Activated CD4-positive, alpha-beta T cell treated with anti-CD3 and anti-CD28 coated beads, Interleukin-2, amount 50 U/mL, for 16 hours (primary cell): Measurements from ENCODE around the gene NEDD4.
"Not testable (repeated sequence)": the region's sequence is repeated elsewhere in the genome, so short reads cannot be mapped to it uniquely, and the experiment has no call there.

Experiments used
- DNase-seq: peaks from one replicate; pipeline ENCODE4 v3.0.0-alpha.2; 2020

Gene NEDD4

GRCh38 chr15:55879181-55879580 lies 114.2 kb downstream of the NEDD4 start:
- no peak for DNase-seq

- DNase-seq, result no peak
Measured at GRCh38 chr15:55873024-55873720, 120.2 kb downstream of the NEDD4 start.

DNA sequence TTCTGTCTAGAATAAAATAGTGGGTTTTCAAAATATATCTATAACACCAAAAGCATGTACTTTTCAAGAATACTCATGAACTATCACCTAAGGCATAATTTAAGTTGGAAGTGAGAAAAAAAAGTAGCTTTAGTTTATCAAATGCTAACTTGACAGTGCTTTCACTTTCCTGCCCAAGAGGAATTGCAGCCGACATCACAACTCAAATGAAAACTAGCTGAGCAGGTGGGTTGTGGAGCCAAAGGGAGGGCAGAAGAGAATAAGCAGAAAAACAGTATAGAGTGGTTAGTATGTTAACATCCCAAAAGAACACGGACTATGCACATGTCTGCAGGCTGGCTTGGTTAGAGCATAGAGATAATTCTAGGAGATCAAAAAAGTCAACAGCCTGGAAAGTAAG lies 120.9 kb downstream of the NEDD4 start:
- DNase-seq, result no peak

GRCh38 chr15:55869660-55870059 lies 123.8 kb downstream of the NEDD4 start:
- DNase-seq, result no peak

DNA sequence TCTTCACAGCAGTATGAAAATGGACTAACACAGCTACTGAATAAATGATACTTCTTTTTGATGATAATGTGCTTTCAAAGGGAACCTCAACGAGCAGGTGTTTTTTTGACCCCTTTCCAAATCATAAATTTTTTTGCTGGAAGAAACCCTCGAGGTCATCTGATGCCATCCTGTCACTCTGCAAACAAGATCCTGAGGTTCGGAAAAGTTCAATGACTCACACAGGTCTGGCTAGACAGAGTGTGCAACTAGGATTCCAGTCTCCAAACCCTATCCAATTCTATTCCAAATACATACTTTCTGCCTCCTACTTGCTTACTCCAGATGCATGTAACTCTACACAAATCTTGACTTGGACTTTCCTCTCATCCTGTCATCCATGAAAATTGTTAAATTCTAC lies 124.7 kb downstream of the NEDD4 start:
- DNase-seq, result no peak

DNA sequence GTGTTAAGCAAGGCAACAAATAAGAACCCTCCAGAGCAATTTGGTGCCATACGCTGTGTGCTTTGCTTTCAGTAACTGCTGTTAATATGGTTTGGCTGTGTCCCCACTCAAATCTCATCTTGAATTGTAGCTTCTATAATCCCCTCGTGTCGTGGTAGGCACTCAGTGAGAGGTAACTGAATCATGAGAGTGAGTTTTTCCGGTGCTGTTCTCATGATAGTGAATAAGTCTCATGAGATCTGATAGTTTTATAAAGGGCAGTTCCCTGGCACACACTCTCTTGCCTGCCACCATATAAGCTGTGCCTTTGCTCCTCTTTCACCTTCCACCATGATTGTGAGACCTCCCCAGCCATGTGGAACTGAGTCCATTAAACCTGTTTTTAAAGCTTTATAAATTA lies 125.1 kb downstream of the NEDD4 start:
- not testable (repeated sequence) for DNase-seq

GRCh38 chr15:55863911-55864310 lies 129.5 kb downstream of the NEDD4 start:
- DNase-seq, result no peak

GRCh38 chr15:55861115-55861514 lies 132.3 kb downstream of the NEDD4 start:
- no peak for DNase-seq

DNA sequence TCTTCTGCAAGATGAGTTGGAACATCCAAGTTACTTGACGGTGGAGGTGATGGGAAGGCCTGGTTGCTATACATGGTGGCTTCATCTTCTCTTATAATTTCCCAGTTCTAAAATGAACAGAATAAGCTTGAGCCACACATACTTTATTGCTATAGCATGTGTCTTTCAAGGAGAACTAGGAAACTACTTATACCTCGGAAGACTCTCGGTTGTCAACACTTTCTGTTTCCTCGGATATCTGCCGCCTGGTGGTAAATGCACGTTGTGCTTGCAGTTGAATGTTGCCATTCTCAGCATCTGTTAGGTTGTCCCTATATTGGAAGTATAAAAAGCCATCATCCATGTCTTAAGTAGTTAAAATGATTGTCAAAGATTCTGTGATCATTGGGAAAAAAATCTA lies 132.9 kb downstream of the NEDD4 start:
- DNase-seq, result no peak

DNA sequence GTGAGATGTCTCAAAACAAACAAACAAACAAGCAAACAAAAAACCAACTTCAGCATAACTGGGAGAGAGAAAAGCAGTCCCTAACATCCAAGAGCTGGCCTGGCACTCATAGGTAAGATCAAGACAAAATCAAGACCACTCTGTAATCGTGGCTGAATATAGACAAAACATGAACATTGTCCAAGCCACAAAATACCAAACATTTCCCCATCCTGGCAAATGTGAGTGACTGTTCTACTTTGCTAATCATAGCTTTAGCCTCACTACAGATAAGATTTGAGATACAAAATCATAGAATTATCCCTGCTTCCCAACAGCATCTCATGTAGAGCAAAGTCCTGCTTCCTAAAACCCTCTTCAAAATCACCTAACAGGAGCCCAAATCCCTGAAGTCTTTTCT lies 133.7 kb downstream of the NEDD4 start:
- DNase-seq, result no peak

DNA sequence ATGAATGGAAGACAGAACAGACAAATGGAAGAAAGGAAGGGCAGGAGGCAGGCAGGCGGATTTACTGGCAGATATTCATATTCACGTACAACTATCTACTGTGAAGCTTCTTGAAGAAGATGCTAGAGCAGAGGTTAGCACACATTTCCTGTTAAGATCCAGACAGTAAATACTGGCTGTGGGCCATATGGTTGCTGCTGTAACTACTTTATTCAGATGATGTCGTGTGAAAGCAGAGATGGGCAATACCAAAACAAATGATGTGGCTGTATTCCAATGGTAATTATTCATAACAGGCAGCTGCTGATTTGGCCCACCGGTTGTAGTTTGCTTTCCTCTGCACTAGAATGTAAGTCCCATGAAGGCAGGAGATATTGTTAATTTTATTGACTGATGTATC lies 134.8 kb downstream of the NEDD4 start:
- no peak for DNase-seq

DNA sequence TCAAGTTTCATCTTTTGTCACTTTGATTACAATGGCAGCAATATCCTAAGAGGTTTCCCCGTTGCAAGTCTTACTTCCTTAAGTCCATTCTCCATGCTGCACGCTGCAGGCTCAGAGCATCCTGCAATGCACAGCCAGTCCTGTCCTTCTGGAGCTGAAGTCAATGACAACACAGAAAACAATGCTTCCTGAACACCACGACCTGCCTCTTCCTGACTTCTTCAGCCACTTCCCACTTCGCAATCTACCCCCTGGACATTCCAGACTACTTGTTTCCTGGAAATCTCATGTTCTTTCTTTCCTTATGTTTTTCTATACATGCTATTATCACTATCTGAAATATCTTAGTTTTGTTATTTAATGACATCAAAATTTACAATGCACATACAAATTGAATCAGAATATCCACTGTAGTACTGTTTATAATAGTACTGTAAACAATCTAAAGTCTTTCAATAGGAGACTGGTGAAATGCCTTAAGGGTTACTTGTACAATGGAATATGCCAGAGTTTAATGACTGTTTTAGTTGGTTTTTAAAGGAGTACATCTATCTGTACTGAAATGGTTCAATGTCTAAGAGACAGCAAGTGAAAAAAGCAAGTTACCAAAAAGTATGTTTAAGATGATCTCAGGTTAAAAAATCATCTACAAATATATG lies 136.8 kb downstream of the NEDD4 start:
- DNase-seq, result no peak

DNA sequence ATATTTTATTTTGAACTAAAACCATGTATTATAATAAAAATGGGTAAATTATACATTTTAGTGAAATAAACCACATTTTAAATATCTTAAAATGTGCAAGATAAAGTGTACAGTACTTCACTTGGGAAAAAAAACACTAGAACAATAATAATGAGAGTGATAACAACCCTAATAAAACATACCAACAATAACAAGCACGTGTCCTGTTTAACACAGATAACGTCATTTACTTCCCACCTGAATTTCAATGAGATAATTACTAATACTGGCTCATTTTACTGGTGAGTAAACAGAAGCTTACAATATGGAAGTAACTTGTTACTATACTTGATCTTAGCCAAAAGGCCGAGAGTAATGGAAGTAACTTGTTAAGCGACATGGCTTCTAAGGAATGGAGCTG lies 140.3 kb downstream of the NEDD4 start:
- no peak for DNase-seq

DNA sequence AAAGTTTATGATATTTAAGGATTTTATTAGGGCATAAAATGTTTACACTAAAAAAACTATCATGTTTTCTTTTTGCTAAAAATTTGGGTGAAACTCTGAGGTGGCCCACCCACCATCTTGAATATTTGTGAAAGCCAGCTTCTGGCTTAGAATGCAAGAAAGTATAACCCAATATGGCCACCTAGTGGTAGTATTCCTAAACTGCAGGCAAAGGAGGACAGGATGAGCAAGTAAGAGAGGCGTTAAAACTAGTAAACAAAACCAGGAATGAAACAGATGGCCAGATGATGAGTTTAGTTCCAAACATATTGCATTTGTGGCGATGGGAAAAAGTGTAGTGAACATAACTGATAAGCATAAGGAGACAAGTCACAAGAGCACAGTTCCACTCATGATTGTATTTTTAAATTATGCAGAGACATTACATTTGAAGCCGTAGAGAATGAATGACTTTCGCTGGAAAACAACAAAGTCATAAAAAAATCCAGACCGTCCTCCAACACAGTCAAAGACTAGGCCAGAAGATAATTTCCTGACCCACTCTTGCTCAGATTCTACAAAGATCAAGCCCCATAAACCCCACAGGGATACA lies 147.2 kb downstream of the NEDD4 start:
- peak; percentile 80 for DNase-seq

DNA sequence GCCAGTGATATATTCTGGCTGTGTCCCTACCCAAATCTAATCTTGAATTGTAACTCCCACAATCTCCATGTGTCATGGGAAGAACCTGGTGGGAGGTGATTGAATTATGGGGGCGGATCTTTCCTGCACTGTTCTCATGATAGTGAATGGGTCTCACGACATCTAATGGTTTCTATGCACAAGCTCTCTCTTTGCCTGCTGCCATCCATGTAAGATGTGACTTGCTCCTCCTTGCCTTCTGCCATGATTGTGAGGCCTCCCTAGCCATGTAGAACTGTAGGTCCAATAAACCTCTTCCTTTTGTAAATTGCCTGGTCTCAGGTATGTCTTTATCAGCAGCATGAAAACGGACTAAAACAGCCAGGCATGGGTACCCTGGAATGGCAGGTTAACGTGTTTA lies 150.5 kb downstream of the NEDD4 start:
- not testable (repeated sequence) for DNase-seq

- no peak for DNase-seq
Measured at GRCh38 chr15:55835866-55836265, 157.5 kb downstream of the NEDD4 start.

DNA sequence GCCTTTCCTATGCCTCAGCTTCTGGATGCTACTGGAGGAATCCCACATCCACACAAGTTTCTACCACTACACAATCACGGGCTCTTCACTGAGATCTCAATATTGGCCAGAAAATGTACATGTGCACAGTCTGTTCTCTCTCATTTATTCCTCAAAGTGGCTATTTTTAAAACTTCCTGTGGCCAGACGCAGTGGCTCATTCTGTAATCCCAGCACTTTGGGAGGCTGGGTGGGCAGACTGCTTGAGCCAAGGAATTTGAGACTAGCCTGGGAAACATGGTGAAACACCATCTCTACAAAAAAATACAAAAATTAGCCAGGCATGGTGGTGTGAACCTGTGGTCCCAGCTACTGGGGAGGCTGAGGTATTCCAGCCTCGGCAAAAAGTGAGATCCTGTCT lies 159.1 kb downstream of the NEDD4 start:
- no peak for DNase-seq

- peak; percentile 83 for DNase-seq
Measured at GRCh38 chr15:55829826-55830225, 163.6 kb downstream of the NEDD4 start.

GRCh38 chr15:55827955-55828354 lies 165.5 kb downstream of the NEDD4 start:
- peak; percentile 52 for DNase-seq

- peak; percentile 62 for DNase-seq
Measured at GRCh38 chr15:55827204-55827603, 166.2 kb downstream of the NEDD4 start.

- DNase-seq, result no peak
Measured at GRCh38 chr15:55824857-55825613, 168.4 kb downstream of the NEDD4 start.

DNA sequence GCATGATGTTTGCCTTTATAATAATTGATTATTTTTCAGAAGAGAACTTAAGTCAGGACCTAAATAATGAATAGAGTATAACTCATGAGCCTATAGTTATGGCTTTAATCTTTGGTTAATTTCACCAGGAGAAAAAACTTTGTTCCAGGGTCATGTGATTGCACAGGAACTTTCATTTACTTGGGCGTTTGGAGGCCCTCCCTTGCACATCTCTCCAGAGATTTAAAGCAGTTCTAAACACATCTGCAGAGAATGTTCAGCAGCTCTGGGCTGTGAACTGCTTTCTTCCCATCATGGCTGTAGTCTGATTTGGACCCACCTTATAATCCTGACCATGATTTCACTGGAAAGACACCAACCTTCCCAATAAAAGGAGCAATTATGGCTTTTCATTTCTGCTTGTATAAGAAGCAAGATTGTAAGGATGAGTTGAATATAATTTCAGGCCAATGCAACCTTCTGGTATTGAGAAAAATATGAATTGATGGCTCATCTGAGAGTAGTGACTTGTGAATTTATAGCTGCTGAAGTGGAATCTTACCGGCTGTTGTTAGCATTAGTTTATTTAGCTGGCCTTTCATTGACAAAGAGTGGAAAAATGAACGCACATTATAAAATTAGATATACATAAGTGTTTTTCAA lies 169.6 kb downstream of the NEDD4 start:
- no peak for DNase-seq

DNA sequence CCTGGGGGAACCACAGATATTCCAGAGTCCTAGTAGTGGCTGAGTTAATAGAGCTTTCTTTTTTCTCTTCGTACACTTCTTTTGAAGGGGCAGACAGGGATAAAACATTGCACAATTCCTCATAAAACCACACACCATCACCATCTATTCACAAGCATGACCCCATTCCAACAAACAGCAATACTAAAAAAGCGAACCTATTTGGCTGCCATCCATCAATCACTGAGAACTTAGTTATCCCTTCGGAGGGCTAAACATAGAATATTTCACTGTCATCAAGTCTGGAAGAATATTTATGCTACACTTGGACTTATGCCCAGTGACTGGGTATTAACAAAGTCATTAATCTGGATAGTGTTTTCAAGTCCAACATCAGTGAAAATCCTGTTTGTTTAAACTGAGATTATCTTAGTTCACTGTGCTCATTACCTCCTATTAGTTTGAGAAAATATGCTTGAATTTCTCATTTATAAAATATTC lies 170.2 kb downstream of the NEDD4 start:
- no peak for DNase-seq
